SK-N-SH treated with all-trans-retinoic acid at 6 μM for 48 hours (cell line): ENCODE data around the gene NHP2.

Experiments used
- ATAC-seq: fragments of 200-7000 bp; cut with Tn5 transposase; 3 replicates; pipeline ENCODE4 v1.9.1; 2020; ENCODE audit warnings: mild to moderate bottlenecking, moderate library complexity
- ARNTL ChIP-seq: fragments of 450-650 bp; formaldehyde crosslinking; IDR thresholded peaks from 2 replicates; pipeline ENCODE4 v1.5.0; 2020; ENCODE audit warnings: low read depth, mild to moderate bottlenecking, moderate library complexity, borderline replicate concordance
- BACH2 ChIP-seq: fragments of 250-450 bp; sonication (Bioruptor Pico); IDR thresholded peaks from 2 replicates; pipeline ENCODE4 v1.9.0; 2021; ENCODE audit warnings: mild to moderate bottlenecking, borderline replicate concordance
- CREB5 ChIP-seq: fragments of 250-450 bp; sonication (Bioruptor Pico); IDR thresholded peaks from 2 replicates; pipeline ENCODE4 v1.5.1; 2020; ENCODE audit warnings: low read depth, mild to moderate bottlenecking, moderate library complexity
- CSDC2 ChIP-seq: fragments of 250-450 bp; sonication (Bioruptor Pico); IDR thresholded peaks from 2 replicates; pipeline ENCODE4 v1.5.0; 2020; ENCODE audit warnings: mild to moderate bottlenecking, moderate library complexity
- GLIS3 ChIP-seq: fragments of 250-450 bp; sonication (Bioruptor Pico); IDR thresholded peaks from 2 replicates; pipeline ENCODE4 v1.5.0; 2020; ENCODE audit warnings: mild to moderate bottlenecking, moderate library complexity
- OSR1 ChIP-seq: fragments of 250-450 bp; sonication (Bioruptor Pico); IDR thresholded peaks from 2 replicates; pipeline ENCODE4 v1.8.0; 2022; ENCODE audit warnings: moderate library complexity, mild to moderate bottlenecking, inconsistent platforms
- PATZ1 ChIP-seq: fragments of 250-450 bp; sonication (Bioruptor Pico); IDR thresholded peaks from 2 replicates; pipeline ENCODE4 v1.8.0; 2020; ENCODE audit warnings: mild to moderate bottlenecking, moderate library complexity, borderline replicate concordance
- POU6F1 ChIP-seq: fragments of 250-450 bp; sonication (Bioruptor Pico); IDR thresholded peaks from 2 replicates; pipeline ENCODE4 v1.8.0; 2021; ENCODE audit warnings: low read depth, mild to moderate bottlenecking, moderate library complexity, borderline replicate concordance
- RARB ChIP-seq: fragments of 250-450 bp; sonication (Bioruptor Pico); IDR thresholded peaks from 2 replicates; pipeline ENCODE4 v1.8.0; 2021; ENCODE audit warnings: mild to moderate bottlenecking, moderate library complexity
- SNAI2 ChIP-seq: fragments of 250-450 bp; sonication (Bioruptor Pico); IDR thresholded peaks from 2 replicates; pipeline ENCODE4 v1.5.0; 2020; ENCODE audit warnings: mild to moderate bottlenecking, moderate library complexity
- TCF4 ChIP-seq: fragments of 250-450 bp; sonication (Bioruptor Pico); IDR thresholded peaks from 2 replicates; pipeline ENCODE4 v1.8.0; 2021; ENCODE audit warnings: mild to moderate bottlenecking, moderate library complexity, borderline replicate concordance
- TOX ChIP-seq: fragments of 250-450 bp; sonication (Bioruptor Pico); IDR thresholded peaks from 2 replicates; pipeline ENCODE4 v1.8.0; 2021; ENCODE audit warnings: mild to moderate bottlenecking, moderate library complexity, borderline replicate concordance
- TSHZ2 ChIP-seq: fragments of 250-450 bp; sonication (Bioruptor Pico); IDR thresholded peaks from 2 replicates; pipeline ENCODE4 v1.5.0; 2020; ENCODE audit warnings: mild to moderate bottlenecking, moderate library complexity
- ZC3H10 ChIP-seq: fragments of 250-450 bp; sonication (Bioruptor Pico); IDR thresholded peaks from 2 replicates; pipeline ENCODE4 v1.5.1; 2021; ENCODE audit warnings: mild to moderate bottlenecking, moderate library complexity
- ZFP3 ChIP-seq: fragments of 250-450 bp; sonication (Bioruptor Pico); IDR thresholded peaks from 2 replicates; pipeline ENCODE4 v1.5.0; 2020; ENCODE audit warnings: mild to moderate bottlenecking, moderate library complexity
- ZNF565 ChIP-seq: fragments of 450-650 bp; formaldehyde crosslinking; conservative IDR thresholded peaks from 2 replicates; pipeline ENCODE4 v1.5.0; 2020; ENCODE audit warnings: low read depth, mild to moderate bottlenecking, moderate library complexity
- ZNF70 ChIP-seq: fragments of 450-650 bp; formaldehyde crosslinking; IDR thresholded peaks from 2 replicates; pipeline ENCODE4 v1.5.0; 2020; ENCODE audit warnings: mild to moderate bottlenecking, moderate library complexity

Gene NHP2

GRCh38 chr5:178119915-178120606 lies 33.6 kb downstream of the NHP2 start:
- ATAC-seq = no peak
- TF ChIP-seq RARB (no peak), CREB5 (no peak), TOX (CRISPR knock-in tag) (no peak), ZNF70 (CRISPR knock-in tag) (no peak), GLIS3 (no peak), PATZ1 (CRISPR knock-in tag) (no peak), ZC3H10 (CRISPR knock-in tag) (no peak), POU6F1 (no peak), ZNF565 (no peak), TSHZ2 (no peak), BACH2 (CRISPR knock-in tag) (no peak), ARNTL (CRISPR knock-in tag) (no peak), SNAI2 (no peak), ZFP3 (no peak)
- TF ChIP-seq, all 23 proteins: peak for 0

- TF ChIP-seq TCF4 (CRISPR knock-in tag) (no peak), ZC3H10 (CRISPR knock-in tag) (no peak), BACH2 (CRISPR knock-in tag) (no peak), CSDC2 (no peak), ZNF70 (CRISPR knock-in tag) (no peak)
- TF ChIP-seq, all 23 proteins: peak for 0
- ATAC-seq = no peak
These were observed 35.6 kb downstream of the NHP2 start for GRCh38 chr5:178117923-178118701.

GRCh38 chr5:178116143-178116885 lies 37.4 kb downstream of the NHP2 start:
- ATAC-seq = no peak
- no peak for TF ChIP-seq TSHZ2
- TF ChIP-seq ZC3H10 (CRISPR knock-in tag) = no peak
- no peak for TF ChIP-seq OSR1 (CRISPR knock-in tag)
- TF ChIP-seq BACH2 (CRISPR knock-in tag) = no peak
